ENCODE data around the gene PRDM12.

The PRDM12 gene

DNA sequence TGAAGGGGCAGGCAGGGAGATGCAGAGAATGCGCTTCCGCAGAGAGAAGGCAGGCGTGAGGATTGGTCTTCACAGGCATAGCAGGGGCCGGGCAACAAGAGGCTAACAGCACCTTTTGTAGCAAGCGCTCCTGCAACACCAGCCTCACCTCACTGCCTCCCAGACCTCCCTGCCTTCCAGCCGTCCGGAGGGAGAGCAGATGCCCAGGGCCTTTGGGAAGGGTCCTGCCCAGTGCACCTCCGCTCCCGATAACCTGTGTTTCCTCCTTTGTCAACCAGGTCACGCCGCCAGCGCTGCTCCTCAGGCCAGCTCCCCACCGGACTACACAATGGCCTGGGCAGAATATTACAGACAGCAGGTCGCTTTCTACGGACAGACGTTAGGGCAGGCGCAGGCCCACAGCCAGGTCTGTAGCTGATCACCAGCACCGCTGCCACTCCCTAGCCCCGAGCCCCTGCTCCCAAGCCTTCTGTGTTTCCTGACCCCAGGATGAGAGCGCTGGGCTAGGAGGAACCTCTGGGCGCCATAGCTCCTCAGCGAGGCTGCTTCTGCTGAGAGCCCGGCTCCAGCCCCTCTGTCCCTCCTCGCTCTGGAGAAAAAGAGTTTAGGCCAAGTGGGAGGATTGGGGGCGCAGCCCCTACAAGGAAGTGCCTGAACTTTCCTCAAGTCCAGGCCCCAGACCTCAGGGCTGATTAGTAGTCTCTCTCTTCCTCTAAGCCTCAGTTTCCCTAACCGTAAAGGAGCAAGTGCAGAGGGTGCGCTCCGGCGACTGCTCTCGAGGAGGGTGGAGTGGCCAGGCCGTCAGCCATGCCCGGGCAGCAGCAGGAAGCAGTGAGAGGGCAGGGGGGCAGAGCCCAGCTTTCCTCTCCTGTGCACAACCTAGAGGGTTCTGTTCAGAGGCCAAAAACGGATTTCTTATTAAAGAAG, 28.4 kb upstream of the PRDM12 start:
- no peak for FAIRE-seq

DNA sequence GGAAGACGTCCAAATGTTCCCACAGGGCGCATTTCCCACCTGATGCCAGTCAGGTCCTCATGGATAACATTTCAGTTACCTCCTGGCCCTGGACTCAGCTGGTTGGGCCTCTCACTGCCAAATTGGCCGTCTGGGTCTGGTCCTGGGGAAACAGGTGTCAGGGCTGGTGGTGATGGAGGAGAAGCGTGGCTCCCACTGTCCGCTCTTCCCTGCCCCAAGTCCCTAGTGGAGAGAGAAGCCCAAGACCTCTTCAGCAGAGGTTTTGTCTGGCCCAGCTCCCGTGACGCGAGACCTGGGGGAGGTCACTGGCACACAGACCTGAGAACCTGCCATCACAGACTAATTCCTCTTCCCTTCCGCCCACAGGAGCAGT, 27.8 kb upstream of the PRDM12 start:
- DNase-seq (ENCODE audit: low spot score): no peak

More for the DNA sequence above, 28.4 kb upstream of the PRDM12 start:
- DNase-seq (ENCODE audit: low spot score): no peak

DNA sequence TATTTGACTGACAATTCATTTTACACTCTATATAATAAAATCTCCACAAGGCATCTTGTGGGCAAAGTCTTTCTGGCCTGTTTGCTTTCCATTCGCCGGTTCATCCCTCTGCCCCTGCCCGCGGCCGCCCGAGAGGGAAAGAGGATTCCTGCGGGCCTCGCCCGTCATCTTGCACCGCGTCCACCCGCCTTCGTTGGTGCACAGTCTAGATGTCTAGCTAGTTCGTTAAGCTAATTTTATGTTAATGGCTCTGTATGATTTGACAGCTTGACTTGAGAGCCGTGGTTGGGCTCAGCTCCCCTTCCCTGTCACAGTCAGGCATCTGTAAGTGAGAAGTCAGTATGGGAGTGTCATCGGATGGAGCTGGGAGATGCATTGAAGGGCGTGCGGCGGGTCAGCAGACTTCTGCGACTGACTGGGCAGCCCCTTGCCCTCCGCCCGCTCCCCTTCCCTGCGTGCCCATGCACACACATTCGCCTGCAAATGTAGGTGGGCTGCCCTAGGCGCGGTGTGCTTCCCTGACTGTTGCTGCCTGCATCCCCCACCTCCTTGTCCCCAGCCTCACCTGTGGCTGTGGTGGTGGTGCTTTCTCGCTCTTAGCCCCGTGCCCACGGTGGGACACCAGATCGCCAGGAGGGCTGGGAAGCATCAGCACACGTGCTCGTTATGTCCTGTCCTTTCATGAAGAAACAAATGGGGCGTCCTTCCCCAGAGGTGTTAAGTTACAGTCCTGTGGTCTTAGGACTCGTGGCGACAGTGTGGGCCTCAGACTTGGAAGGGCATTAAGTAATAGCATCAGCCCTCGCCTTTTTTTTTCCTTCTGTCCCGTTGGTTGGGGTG, 25.9 kb upstream of the PRDM12 start:
- DNase-seq (ENCODE audit: low spot score): no peak
- FAIRE-seq: no peak

More for the DNA sequence above, 27.8 kb upstream of the PRDM12 start:
- FAIRE-seq: no peak

DNA sequence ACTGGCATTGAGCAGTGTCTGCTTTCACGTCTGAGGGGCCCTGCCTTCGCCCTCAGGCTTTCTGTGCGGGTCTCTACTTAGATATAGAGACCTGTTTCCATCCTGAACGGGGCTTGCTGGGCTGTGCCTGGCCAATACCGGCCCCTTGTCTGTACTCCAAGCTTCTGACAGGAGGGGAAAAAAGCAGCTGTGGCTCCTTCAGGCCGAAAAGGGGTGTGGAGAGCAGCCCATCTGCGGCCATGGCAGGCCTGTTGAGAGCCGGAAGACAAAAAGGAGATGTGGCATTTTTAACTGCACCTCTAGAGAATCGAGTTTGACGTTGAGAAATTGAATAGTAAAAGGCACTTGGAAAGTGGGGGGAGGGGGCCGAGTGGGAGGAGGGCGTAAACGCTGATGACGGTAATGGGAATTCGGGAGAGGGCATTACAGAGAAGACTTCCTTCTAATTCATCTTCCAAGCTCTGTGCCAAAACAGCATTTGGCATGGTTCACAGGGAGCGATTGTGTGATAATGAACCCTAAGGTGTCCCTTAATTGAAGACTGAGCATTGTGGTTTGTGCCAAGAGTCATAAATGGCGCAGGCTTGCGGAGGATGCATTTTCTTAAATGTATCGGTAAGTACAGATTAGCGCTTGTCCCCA, 25.1 kb upstream of the PRDM12 start:
- no peak for FAIRE-seq
- no peak for DNase-seq (ENCODE audit: low spot score)

DNA sequence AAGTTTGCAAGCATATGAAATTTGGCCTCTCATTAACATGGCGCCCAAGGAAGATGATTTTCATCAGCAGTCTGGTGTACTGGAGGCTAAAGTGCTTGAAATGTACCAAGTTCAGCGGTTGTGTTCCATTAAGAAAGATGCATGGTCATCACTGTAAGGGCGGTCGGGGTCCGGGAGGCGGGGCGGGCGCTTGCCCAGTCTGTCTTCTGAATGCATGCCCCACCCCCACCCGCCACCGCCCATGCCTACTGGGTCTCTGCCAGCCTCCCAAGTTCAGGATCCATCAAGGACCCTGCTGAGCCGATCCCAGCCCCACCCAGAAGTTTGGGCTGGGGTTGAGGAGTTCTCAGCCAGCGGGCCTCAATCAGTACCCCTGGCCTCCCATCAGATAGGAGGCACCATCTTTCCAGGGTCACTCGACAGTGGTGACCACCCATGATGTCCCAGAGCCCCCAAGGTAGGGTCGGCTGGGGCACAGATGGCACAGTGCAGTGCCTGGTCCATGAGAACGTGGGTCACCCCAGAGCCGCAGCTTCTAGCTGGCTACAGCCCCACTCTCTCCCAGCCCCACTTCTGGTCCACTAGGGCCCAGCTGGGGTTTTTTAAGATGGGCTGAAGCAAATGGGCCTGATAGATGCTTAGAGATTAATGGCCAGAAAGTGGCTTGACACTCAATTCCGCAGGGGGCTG, 24.4 kb upstream of the PRDM12 start:
- FAIRE-seq (no peak), DNase-seq (ENCODE audit: low spot score) (no peak)

DNA sequence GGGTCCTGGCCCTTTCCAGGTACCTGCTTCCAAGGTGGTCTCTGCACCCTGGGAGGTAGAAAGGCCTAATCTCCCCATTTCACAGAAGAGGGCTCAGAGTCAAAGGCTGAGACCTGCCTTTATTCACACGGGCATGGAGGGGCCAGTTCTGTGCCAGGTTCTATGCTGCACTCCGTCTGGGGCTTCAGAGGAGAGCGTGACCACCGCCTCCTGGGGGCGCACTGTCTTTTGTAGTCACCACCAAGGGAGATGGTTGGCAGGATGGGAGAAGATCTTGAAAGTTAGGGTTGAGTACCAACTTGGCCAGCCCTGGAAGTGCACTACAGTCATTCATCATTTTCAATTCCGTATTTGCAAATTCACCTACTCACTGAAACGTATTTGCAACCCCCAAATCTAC, 23.7 kb upstream of the PRDM12 start:
- no peak for FAIRE-seq
- DNase-seq (ENCODE audit: low spot score): no peak

DNA sequence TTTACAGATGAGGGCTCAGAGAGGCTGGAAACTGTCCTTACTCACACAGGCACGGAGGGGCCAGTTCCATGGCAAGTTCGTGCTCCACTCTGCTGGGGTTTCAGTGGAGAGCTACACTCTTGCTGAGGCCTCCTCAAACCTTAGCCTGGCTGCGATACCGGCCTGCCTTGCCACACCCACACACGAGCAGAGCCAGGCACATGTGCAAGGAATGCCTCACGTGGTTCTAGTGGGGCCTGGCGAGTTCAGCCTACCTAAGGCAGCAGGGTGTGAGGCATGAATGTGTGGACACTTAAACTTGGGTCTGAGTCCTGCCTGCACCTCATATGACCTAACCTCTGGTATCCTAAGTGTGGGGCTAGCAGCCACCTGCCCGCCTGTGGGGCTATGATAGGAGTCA, 21.5 kb upstream of the PRDM12 start:
- FAIRE-seq (no peak), DNase-seq (ENCODE audit: low spot score) (no peak)

DNA sequence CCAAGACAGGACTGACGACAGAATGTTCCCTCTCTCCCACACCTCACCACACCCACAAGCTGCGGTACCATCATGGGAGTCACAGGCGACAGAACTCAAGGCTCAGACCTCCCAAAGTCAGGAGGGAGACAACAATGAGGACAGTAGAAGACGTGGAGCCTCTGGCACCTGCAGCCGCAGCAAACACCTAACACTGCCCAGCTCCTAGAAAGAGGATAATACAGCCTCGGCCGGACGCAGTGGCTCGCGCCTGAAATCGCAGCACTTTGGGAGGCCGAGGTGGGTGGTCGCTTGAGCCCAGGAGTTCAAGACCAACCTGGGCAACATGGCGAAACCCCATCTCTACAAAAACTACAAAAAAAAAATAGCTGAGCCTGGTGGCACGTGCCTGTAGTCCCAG, 13.2 kb upstream of the PRDM12 start:
- FAIRE-seq (no peak), DNase-seq (ENCODE audit: low spot score) (no peak)

DNA sequence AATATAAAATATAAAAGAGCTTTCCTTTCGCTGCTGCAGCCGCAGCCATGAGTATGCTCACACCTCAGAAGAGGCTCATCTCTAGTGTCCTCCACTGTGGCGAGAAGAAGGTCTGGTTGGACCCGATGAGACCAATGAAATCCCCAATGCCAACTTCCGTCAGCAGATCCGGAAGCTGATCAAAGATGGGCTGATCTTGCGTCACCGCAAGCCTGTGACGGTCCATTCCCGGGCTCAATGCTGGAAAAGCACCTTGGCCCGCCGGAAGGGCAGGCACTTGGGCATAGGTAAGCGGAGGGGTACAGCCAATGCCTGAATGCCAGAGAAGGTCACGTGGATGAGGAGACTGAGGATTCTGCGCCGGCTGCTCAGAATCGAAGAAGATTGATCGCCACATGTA, 12.6 kb upstream of the PRDM12 start:
- FAIRE-seq (no peak), DNase-seq (ENCODE audit: low spot score) (no peak)

DNA sequence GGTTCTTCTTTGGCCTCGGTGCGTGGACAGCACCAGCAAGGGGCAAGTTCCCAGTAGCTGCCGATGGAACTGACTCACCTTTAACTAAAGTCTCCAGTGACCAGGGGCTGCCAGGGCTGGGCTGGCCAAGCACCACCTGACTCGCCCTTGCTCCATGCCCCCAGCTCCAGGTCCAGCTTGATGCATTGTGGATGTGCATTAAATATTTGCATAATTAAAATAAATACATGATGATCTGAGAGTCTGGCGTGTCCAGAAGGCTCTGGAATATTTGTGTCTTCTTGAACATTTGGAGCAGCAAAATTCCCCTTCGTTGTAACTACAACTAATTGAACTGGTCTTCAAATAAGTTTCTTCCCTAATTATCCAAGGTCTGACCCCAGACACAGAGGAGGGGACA, 9.5 kb upstream of the PRDM12 start:
- FAIRE-seq: no peak

DNA sequence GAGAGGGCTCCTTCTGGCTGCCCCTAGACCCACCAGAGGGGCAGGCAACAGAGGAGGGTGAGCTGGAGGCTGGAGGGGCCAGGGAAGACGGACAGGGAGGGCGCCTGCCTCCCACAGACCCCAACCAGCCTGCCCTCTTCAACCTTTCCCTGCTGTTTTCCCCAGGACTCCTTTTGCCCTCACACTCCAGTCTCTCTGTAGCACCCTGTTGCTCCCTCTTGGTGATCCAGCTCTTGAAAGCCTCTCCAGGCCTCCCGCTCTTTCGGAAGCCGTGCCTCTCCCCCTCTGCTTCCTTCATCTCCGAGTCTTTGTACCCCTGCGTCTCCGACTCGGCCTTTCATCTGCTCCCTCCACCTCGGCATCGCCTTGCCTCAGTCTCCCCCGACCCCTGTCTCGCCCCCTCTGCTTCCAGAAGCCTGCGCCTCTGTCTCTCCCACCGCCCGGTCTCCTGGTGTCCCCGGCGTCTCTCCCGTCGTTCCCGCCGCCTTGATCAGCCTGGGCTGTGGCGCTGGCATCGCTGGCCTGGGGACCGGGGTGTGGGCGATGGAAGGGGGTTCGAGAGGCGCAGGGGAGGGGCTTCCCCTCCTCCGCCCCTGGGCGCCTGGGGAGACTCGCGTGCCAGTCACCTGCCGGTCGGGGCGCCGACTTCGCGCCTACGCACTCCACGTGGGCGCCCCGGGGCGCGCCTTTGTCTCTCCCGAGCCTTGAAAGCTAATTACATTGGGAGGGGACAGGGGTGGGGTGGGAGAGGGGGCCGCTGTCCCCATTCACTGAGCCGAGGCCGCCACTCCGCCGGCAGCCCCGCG, 5.3 kb upstream of the PRDM12 start:
- no peak for DNase-seq (ENCODE audit: low spot score)
- FAIRE-seq: no peak

More for the DNA sequence above, 9.5 kb upstream of the PRDM12 start:
- DNase-seq (ENCODE audit: low spot score): no peak

DNA sequence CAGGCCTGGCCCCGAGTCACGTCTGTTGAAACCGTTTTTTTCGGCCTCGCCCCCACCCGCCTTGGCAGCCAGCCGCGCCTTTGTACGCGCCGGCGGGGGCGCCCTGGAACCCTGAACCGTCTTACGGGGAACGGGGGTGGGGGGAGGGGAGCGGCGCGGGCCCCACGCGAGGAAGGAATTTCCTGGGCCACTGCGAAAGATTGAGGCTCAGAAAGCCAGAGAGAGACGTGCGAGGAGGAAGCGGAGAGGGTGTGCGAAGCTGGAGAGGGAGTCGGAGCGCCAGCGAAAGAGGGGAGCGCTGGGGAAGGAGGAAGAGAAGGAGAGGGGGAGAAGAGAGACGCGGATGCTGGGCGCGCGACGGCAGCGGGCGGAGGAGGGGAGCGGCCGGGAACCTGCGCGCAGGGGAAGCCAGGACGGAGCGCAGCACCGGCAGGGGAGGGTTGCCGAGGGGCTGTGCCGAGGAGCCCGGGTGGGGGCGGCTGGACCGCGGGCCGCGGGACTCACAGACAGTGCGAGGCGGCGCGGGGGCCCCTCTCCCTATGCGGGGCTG, 4.6 kb upstream of the PRDM12 start:
- FAIRE-seq: no peak
- no peak for DNase-seq (ENCODE audit: low spot score)

DNA sequence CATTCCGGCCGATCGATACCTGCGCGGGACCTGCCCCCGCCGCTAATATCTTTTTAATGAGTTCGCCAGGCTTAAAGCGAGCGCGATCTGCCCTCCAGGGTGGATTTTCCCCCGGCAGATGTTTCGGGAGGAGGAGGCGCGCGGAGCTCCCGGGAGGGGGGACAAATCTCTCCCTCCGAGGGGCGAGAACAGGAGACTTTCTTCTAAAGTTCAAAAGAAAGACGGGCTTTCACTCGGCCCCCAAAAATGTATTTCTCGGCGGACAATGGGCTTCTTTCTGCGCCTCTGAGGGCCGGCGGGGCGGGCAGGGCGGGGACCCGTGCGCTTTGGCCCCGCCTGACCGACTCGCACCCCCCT, 4.1 kb upstream of the PRDM12 start:
- no peak for DNase-seq (ENCODE audit: low spot score)
- FAIRE-seq: no peak

DNA sequence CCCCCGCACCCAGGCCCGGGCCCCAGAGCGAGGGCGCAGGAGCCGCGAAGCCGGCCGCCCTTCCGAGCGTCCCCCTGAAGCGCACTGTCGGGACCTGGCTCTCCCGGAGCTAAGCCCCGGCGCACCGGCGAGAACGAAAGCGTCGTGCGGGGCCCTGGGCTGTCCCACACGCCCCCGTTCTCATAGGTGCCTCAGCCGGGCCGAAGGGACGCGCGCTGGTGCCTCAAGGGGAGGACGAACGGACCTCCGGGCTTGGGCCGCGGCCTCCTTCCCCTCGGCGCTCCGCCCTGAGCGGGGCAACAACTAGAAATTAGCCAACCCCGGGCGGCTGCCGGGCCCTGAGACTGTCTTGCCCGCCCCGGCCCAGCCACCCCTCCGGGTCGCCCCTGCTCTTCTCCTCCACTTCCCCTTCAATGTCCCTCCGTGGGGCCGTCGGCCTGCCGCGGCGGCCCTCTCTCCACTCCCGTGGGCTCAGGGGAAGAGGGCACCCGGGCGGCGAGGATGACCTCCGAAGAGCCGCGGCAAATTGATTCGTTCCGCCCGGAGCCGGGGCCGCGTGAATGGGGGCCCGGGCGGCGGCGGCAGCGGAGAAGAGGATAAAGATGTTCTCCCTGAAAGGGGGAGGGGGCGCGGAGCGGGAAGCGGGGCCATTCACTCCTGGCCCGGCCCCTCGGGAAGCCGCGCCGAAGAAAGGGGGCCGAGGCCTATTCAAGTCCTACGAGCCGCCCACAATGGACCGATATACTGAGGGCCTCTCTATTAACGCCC, 3.5 kb upstream of the PRDM12 start:
- DNase-seq (ENCODE audit: low spot score) (no peak), FAIRE-seq (no peak)

DNA sequence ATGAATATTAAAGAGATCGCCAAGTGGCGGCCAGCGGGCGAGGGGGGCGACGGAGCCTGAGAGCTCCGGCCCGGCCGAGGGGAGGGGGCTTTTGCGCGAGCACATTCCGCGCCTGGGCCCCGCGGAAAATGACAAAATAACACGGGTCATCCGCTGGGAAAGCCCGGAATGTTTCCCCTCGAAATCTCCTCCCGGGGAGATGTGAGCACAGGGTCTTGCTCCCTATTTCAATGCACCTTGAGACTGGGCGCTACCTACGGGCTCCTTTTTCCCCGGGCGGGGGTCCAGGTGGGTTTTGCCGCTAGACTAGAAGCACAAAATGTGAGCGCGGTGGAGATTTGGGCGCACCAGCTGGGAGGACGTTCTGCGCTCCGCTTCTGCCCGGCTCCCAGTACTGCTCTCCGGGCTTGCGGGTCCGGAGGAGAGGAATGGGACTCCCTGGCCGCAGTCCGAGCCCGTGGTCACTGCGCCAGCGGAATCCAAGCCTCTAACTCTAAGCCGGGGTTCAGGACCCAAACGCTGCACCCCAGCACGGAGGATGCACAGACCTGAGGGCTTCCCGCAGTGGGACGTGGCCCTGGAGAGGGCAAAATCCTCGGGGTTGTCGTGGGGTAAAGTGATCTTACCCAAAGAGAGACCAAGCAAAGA, 2.8 kb upstream of the PRDM12 start:
- FAIRE-seq (no peak), DNase-seq (ENCODE audit: low spot score) (no peak)

DNA sequence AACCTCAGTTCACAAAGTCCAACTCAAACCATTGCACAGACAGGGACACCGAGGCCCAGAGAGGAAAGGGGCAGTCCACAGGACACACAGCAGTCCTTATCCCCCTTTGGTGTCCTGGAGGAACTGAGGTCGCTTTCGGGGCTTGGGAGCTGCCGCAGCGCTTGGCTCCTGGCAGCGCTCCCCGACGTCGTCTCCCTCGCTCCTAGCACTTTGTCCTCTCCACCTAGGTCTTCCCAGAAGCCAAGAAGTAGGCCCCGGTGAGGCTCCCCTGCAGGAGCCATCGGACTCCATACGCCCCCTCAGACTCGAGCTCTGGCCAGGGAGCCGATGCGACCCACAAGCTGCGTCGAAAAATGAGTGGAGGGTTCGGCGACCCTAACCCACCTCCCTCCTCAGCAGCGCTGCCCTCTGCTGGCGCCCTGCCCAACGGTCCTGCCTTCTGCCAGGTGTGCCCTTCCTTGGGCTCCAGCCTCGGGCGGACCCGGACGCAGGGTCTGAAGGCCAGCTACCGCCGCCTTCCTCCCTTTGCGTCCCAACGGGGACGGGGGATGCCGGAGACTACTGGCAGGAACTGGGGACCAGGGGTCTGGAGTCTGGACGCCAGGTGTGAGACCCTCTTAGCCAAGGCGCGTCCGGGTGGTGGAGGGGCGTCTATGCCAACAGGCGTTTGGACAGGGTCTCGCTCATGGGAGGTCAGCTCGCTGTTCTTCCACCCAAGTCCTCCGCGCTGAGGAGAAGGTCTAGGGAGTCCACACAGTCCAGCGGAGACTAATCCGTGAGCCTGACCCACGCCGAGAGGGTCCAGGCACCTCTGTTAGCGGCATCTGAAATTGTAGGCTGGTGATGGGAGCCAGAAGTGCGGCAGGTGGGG, 2.1 kb upstream of the PRDM12 start:
- FAIRE-seq: no peak
- no peak for DNase-seq (ENCODE audit: low spot score)

DNA sequence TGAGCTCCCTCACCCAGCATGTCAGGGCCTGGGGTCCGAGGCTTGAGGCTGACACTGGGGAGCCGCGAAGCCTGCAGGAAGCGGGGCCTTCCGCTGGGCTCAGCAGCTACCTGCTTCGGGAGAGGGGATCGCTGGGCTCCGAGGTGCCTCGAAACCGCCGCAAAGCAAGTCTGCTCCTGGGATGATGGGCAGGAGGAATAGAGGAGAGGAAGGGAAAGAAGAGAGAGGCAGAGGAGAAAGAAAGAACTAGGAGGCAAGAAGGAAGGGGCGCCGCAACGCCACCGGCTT, 1.5 kb upstream of the PRDM12 start:
- FAIRE-seq (no peak), DNase-seq (ENCODE audit: low spot score) (no peak)

DNA sequence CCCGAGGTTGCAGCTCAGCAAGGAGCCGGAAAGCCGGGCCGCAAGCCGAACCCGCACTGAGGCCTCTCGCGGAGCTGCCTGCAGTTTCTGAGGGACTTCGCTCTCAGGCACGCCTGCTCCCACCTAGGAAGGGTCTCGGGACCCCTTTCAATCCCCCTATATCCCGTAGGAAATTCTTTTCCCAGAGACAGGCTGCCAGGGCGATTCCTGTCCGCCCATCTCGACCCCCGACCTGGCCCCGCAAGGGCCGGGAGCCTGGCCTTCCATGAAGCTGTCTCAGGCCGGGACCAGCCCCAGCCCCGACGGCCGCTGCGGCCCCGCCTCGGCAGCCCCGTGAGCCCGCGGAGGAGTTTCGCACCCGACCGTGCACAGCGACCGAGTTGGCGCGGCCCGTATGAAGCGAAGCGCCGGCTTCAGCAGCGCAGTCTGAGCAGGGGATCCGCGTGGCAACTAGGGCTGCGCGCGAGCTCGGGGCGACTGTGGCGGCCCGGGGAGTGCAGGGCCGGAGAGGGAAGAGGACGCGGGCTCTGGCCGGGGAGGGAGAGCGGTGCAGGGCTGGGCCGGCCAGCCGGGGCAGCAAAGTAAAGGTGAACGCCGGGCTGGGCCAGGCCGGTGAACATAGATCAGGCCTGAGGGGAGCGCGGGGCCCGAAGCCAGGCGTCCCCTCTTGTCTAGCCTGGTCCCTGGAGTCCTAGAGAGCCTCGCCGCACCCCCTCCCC, 977 bp upstream of the PRDM12 start:
- DNase-seq (ENCODE audit: low spot score) (no peak), FAIRE-seq (no peak)

All from RCC 7860 (cell line).